IMR-90 (cell line): Measurements from ENCODE around the gene NKAIN2.

ENCODE experiments used
- CTCF ChIP-seq: conservative IDR thresholded peaks from 2 replicates; pipeline ENCODE4 v1.5.1; 2012; ENCODE audit warnings: mild to moderate bottlenecking, low read depth, low read length, improper control_type of control experiment
- MAFK ChIP-seq: IDR thresholded peaks from 2 replicates; pipeline ENCODE4 v1.6.1; 2012; ENCODE audit warnings: low read depth, low read length, improper control_type of control experiment
- MXI1 ChIP-seq: IDR thresholded peaks from 2 replicates; pipeline ENCODE4 v1.6.1; 2012; ENCODE audit warnings: low read depth, mild to moderate bottlenecking, low read length, moderate library complexity, borderline replicate concordance

GRCh38 chr6:123895346-123895745 is 91.7 kb downstream of the NKAIN2 start:
- no peak for TF ChIP-seq CTCF
- no peak for TF ChIP-seq MXI1
- TF ChIP-seq MAFK = no peak
